ENCODE results near the gene SMG6. TPM values are rescaled to one million over a fixed set of nuclear protein-coding genes. Genes with fewer than 3 reads are reported as not detected.
A peak's percentile ranks its signal among the peaks of the same experiment; 100 is the strongest.

The SMG6 gene
- total and polyA plus RNA-seq, 2 of the 4 experiments (the other 2 are of a cell fraction), result 16.3 to 30.3 TPM

DNA sequence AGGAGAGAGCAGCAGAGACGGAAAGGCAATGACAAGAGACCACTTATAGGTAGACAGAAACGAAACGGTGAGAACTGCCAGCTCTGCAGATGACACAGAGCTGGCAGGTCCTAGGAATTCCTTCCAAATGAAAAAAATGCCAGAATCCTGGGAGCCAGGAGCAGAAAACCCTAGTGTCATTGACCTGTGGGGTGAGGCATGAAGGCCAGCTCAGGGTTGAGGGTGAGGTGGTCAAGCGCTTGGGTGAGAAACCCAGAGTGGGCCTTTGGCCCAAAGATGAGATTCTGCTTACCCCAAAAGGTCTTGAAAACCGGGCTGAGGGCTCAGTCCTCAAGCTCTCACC, 239.5 kb downstream of the SMG6 start:
- Histone ChIP-seq H3K27ac (ENCODE audit: insufficient read depth, low read length) (peak overlapping the region; percentile 53; the same call in 1 of the 2 replicates), H4K8ac (ENCODE audit: low read depth in 2 of 2, low read length in 2 of 2) (peak overlapping the region; percentile 18 to 92; a peak in 2 of 4 replicates), H4K91ac (ENCODE audit: insufficient read depth, low read depth, low read length) (peak overlapping the region; percentile 71), H4K5ac (ENCODE audit: low read depth, low read length) (peak overlapping the region; percentile 18; the same call in 1 of the 2 replicates), H3K9me1 (ENCODE audit: insufficient read depth, low read length) (peaks cover 41% of the 10 kb centered on the region), H3K23ac (ENCODE audit: low read depth, low read length) (peak overlapping the region; percentile 73; the same call in 1 of the 2 replicates), H2AK5ac (ENCODE audit: low read depth, low read length) (no peak overlapping the region; the same call in 1 of the 2 replicates), H3K4me3 (ENCODE audit: insufficient read depth, low read depth, low read length) (no peak overlapping the region), H3K9me3 (ENCODE audit: control insufficient read depth, insufficient read depth, low read length) (no peaks in the 10 kb centered on the region), H3K4me1 (ENCODE audit: control insufficient read depth, insufficient read depth, low read length) (peaks cover 79% of the 10 kb centered on the region), H2BK20ac (ENCODE audit: low read depth, low read length) (no peak overlapping the region), H3K4me2 (ENCODE audit: low read depth, low read length) (no peak overlapping the region), H3K14ac (replicated peaks; ENCODE audit: low read depth, low read length) (peak overlapping the region; percentile 33), H4K20me1 (ENCODE audit: insufficient read depth, low read length) (peaks cover 5% of the 10 kb centered on the region; the same call in 1 of the 2 replicates), H3K4ac (ENCODE audit: low read depth, low read length) (peak overlapping the region; percentile 90), H3K9ac (ENCODE audit: low read depth, low read length) (no peak overlapping the region), H2BK120ac (ENCODE audit: low read depth, low read length) (peak overlapping the region; percentile 99), H3K36me3 (ENCODE audit: control insufficient read depth, insufficient read depth, low read length) (peaks cover 53% of the 10 kb centered on the region), H3K18ac (ENCODE audit: low read depth, low read length) (no peak overlapping the region), H3K79me1 (ENCODE audit: low read depth in 1 of 2, low read length in 2 of 2) (peaks cover 29 to 95% of the 10 kb centered on the region in 2 experiments), H2AFZ (replicated peaks; ENCODE audit: low read length, poor library complexity) (no peak overlapping the region), H2BK5ac (ENCODE audit: low read depth, low read length, poor library complexity, severe bottlenecking) (peak overlapping the region; percentile 98), H2BK15ac (ENCODE audit: low read depth, low read length) (0 out of 3 replicates have a peak overlapping the region, but pooled peaks have one; percentile 15), H3K27me3 (ENCODE audit: control insufficient read depth, insufficient read depth, low read length) (no peaks in the 10 kb centered on the region), H2AK9ac (replicated peaks; ENCODE audit: low read depth, low read length, poor library complexity) (no peak overlapping the region), H3K56ac (ENCODE audit: extremely low read depth, insufficient read depth, low read length) (no peak overlapping the region)
- dilution Hi-C loops (cut with HindIII; ENCODE audit: low sequenced_read_pairs, unreplicated experiment), result no loop called here
- CTCF ChIA-PET, result interaction anchor here (0.7 kb wide), 1 partner anchor 180 kb away, joined by 3 read pairs; no protein-coding TSS in a partner anchor
- TF ChIP-seq CHD1 (IDR thresholded peaks at IDR 0.05; ENCODE audit: low read depth, low read length), result no peak
- no peak for TF ChIP-seq MAFK (IDR thresholded peaks at IDR 0.05; ENCODE audit: low read depth, low read length)
- WGBS, 2 experiments (ENCODE audit: extremely low coverage in 2 of 2, insufficient read length in 1 of 2), result 62% methylated on average over 3 of the region's 5 CpGs; no CpG with 5 or more reads in 1 of the 2 experiments
- in situ Hi-C loops (cut with MboI; ENCODE audit: low sequenced_read_pairs), result loop anchor here (10.0 kb wide), 1 partner anchor 111 kb away; no protein-coding TSS in a partner anchor
- DNase-seq (no peak), ATAC-seq (ENCODE audit: low read depth) (no peak)
- intact Hi-C loops (cut with micrococcal nuclease), result no loop called here
- no TSS peak for BruUV-seq (replicated peaks)
- POLR2A ChIA-PET (ENCODE audit: unreplicated experiment), result interaction anchor here (0.9 kb wide), 1 partner anchor 28 kb away, joined by 5 read pairs; no protein-coding TSS in a partner anchor
